WERI-Rb-1 (cell line): ENCODE data around the gene NPY.

ENCODE experiments used
- DNase-seq: peaks from one replicate; pipeline ENCODE4 v3.0.0-alpha.2; 2020
- H3K27ac ChIP-seq: fragments of 250-450 bp; sonication (Bioruptor Pico); 2 replicates; pipeline ENCODE4 v1.5.1; 2020; ENCODE audit warnings: mild to moderate bottlenecking, moderate library complexity
- H3K27me3 ChIP-seq: fragments of 250-450 bp; sonication (Bioruptor Pico); 2 replicates; pipeline ENCODE4 v1.5.1; 2021; ENCODE audit warnings: mild to moderate bottlenecking, low read depth, moderate library complexity; ENCODE audit not compliant: insufficient read depth, severe bottlenecking
- H3K36me3 ChIP-seq: fragments of 250-450 bp; sonication (Bioruptor Pico); 2 replicates; pipeline ENCODE4 v1.5.1; 2020; ENCODE audit warnings: mild to moderate bottlenecking, moderate library complexity
- H3K4me3 ChIP-seq: 2 replicates; pipeline ENCODE4 v1.5.1; 2011; ENCODE audit warnings: low read depth, mild to moderate bottlenecking, control low read depth, low read length
- H3K9me3 ChIP-seq: fragments of 250-450 bp; sonication (Bioruptor Pico); 2 replicates; pipeline ENCODE4 v1.5.1; 2021; ENCODE audit warnings: mild to moderate bottlenecking, moderate library complexity; ENCODE audit not compliant: severe bottlenecking
- CTCF ChIP-seq: IDR thresholded peaks from 2 replicates; pipeline ENCODE4 v1.5.1; 2011; ENCODE audit warnings: low read depth, mild to moderate bottlenecking, control low read depth, inconsistent platforms, low read length

The NPY gene

GRCh38 chr7:24299192-24299591, 15.2 kb downstream of the NPY start:
- no peaks in the 10 kb centered on the region for H3K9me3 ChIP-seq
- no peak overlapping the region for H3K4me3 ChIP-seq
- no peaks in the 10 kb centered on the region for H3K36me3 ChIP-seq
- TF ChIP-seq CTCF, result no peak
- no peak for DNase-seq
- no peaks in the 10 kb centered on the region for H3K27me3 ChIP-seq
- H3K27ac ChIP-seq, result no peak overlapping the region

- H3K4me3 ChIP-seq, result no peak overlapping the region
- H3K27ac ChIP-seq, result no peak overlapping the region
- no peaks in the 10 kb centered on the region for H3K9me3 ChIP-seq
- H3K36me3 ChIP-seq, result no peaks in the 10 kb centered on the region
- no peak for DNase-seq
- no peaks in the 10 kb centered on the region for H3K27me3 ChIP-seq
- no peak for TF ChIP-seq CTCF
Measured at GRCh38 chr7:24301703-24302102, 17.7 kb downstream of the NPY start.

GRCh38 chr7:24304494-24305095, 20.6 kb downstream of the NPY start:
- Histone ChIP-seq H3K27me3 (no peaks in the 10 kb centered on the region), H3K36me3 (no peaks in the 10 kb centered on the region), H3K9me3 (no peaks in the 10 kb centered on the region), H3K4me3 (no peak overlapping the region), H3K27ac (no peak overlapping the region)
- TF ChIP-seq CTCF, result no peak
- DNase-seq, result no peak

- TF ChIP-seq CTCF, result no peak
- DNase-seq, result no peak
- Histone ChIP-seq H3K36me3 (no peaks in the 10 kb centered on the region), H3K9me3 (no peaks in the 10 kb centered on the region), H3K4me3 (no peak overlapping the region), H3K27me3 (no peaks in the 10 kb centered on the region), H3K27ac (no peak overlapping the region)
Measured at GRCh38 chr7:24307326-24307725, 23.3 kb downstream of the NPY start.

GRCh38 chr7:24312588-24312987, 28.6 kb downstream of the NPY start:
- H3K27me3 ChIP-seq, result no peaks in the 10 kb centered on the region
- H3K4me3 ChIP-seq, result no peak overlapping the region
- DNase-seq, result no peak
- no peaks in the 10 kb centered on the region for H3K9me3 ChIP-seq
- H3K27ac ChIP-seq, result no peak overlapping the region
- TF ChIP-seq CTCF, result no peak
- H3K36me3 ChIP-seq, result no peaks in the 10 kb centered on the region

- no peak for TF ChIP-seq CTCF
- no peak for DNase-seq
- H3K36me3 ChIP-seq, result no peaks in the 10 kb centered on the region
- H3K9me3 ChIP-seq, result no peaks in the 10 kb centered on the region
- no peak overlapping the region for H3K4me3 ChIP-seq
- H3K27me3 ChIP-seq, result no peaks in the 10 kb centered on the region
- H3K27ac ChIP-seq, result no peak overlapping the region
Measured at GRCh38 chr7:24313777-24314176, 29.8 kb downstream of the NPY start.
